Measurements from ENCODE around the gene TSEN2. TPM values are rescaled to one million over a fixed set of nuclear protein-coding genes. Genes with fewer than 3 reads are reported as not detected.

Gene TSEN2
- total RNA-seq, 1 experiment from 2014 or later = 22.0 TPM

DNA sequence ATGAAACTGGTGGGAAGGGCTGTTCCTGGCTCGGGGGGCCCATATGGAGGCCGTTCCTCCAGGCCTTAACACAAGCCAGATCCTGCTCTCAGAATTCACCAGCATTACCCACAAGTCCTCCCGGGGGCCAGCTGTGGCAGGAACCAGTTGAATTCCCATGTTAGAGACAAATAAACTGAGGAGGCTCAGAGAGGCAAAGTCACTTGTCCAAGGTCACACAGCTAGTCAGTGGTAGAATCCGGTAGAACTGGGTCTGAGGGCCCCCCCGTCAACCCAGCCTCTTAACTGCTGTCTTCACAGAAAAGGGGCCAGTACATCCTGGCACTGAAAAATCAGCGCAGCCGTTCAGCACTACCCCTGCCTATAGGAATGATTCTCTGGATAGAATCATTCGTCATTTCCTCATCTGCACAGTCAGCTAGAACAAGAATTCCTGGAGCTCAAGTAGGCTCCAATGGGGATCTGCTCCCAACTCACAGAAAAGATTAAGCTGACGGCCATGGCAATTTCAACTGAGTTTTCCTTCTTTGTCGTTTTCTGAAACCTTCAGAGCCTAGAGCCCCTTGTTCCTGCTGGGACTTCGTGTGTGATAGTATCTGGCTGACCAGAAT lies 12.2 kb upstream of the TSEN2 start:
- H3K4me3 Mint-ChIP-seq = no peak overlapping the region

More for the DNA sequence above, 12.2 kb upstream of the TSEN2 start:
- Histone ChIP-seq H3K27ac (ENCODE audit: insufficient read length, low read depth, low read length) (no peak overlapping the region), H4K91ac (ENCODE audit: insufficient read length, low read depth, low read length) (no peak overlapping the region), H2BK12ac (ENCODE audit: insufficient read length, low read depth, low read length) (no peak overlapping the region), H2AFZ (ENCODE audit: low read length) (no peak overlapping the region), H2AK5ac (ENCODE audit: insufficient read length, low read length) (no peak overlapping the region), H3K4me1 (ENCODE audit: insufficient read depth, low read length) (no peaks in the 10 kb centered on the region), H3K9me3 (ENCODE audit: control insufficient read depth, low read depth, low read length) (no peaks in the 10 kb centered on the region), H4K5ac (ENCODE audit: insufficient read length, low read depth, low read length) (no peak overlapping the region), H2BK5ac (ENCODE audit: insufficient read length, low read length) (no peak overlapping the region), H3T11ph (ENCODE audit: low read length) (no peak overlapping the region), H3K23me2 (ENCODE audit: insufficient read length, low read depth, low read length, poor library complexity, severe bottlenecking) (no peaks in the 10 kb centered on the region), H4K8ac (replicated peaks; ENCODE audit: insufficient read length, low read depth, low read length) (no peak overlapping the region), H3K23ac (ENCODE audit: insufficient read length, low read depth, low read length) (no peak overlapping the region), H2BK120ac (ENCODE audit: low read depth, low read length, poor library complexity, severe bottlenecking) (no peak overlapping the region), H3K79me2 (ENCODE audit: insufficient read depth, low read length) (no peaks in the 10 kb centered on the region), H2BK15ac (ENCODE audit: low read depth, low read length) (no peak overlapping the region), H2BK20ac (ENCODE audit: low read depth, low read length, poor library complexity, severe bottlenecking) (no peak overlapping the region), H3K56ac (ENCODE audit: insufficient read length, low read depth, low read length) (no peak overlapping the region), H3K79me1 (ENCODE audit: insufficient read depth, low read depth, low read length, poor library complexity, severe bottlenecking) (no peaks in the 10 kb centered on the region), H3K18ac (ENCODE audit: insufficient read length, low read depth, low read length) (no peak overlapping the region), H3K14ac (ENCODE audit: insufficient read depth, low read length) (no peak overlapping the region), H3K4me2 (ENCODE audit: insufficient read depth, insufficient read length, low read length) (no peak overlapping the region), H4K20me1 (ENCODE audit: control insufficient read depth, insufficient read depth, insufficient read length) (no peaks in the 10 kb centered on the region), H3K4ac (ENCODE audit: low read depth, low read length) (no peak overlapping the region), H3K9ac (ENCODE audit: extremely low read depth, insufficient read length, low read length) (no peak overlapping the region), H3K27me3 (ENCODE audit: insufficient read depth, low read length) (no peaks in the 10 kb centered on the region)
- peaks cover 13 to 20% of the 10 kb centered on the region in 2 experiments for H3K4me1 Mint-ChIP-seq
- H3K27ac Mint-ChIP-seq = no peak overlapping the region
- H3K36me3 Mint-ChIP-seq (ENCODE audit: insufficient read depth in 1 of 3, low read depth in 3 of 3) = no peaks in the 10 kb centered on the region
- no CpG with 5 or more reads among the region's 11 CpGs for WGBS (ENCODE audit: extremely low coverage, insufficient read length, low lambda C conversion rate)
- no peaks in the 10 kb centered on the region; the same call in 1 of the 2 replicates for H3K27me3 Mint-ChIP-seq (ENCODE audit: low read depth)
- DNase-seq = no peak
- H3K9me3 Mint-ChIP-seq = peaks cover 0 to 2% of the 10 kb centered on the region in 2 experiments; a peak in 1 of 5 replicates
- TF ChIP-seq, protein P1, sequence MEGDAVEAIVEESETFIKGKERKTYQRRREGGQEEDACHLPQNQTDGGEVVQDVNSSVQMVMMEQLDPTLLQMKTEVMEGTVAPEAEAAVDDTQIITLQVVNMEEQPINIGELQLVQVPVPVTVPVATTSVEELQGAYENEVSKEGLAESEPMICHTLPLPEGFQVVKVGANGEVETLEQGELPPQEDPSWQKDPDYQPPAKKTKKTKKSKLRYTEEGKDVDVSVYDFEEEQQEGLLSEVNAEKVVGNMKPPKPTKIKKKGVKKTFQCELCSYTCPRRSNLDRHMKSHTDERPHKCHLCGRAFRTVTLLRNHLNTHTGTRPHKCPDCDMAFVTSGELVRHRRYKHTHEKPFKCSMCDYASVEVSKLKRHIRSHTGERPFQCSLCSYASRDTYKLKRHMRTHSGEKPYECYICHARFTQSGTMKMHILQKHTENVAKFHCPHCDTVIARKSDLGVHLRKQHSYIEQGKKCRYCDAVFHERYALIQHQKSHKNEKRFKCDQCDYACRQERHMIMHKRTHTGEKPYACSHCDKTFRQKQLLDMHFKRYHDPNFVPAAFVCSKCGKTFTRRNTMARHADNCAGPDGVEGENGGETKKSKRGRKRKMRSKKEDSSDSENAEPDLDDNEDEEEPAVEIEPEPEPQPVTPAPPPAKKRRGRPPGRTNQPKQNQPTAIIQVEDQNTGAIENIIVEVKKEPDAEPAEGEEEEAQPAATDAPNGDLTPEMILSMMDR (conservative IDR thresholded peaks at IDR 0.05) = no peak

Measured in H9 (cell line).